ENCODE measurements around the gene CLDN1.
A peak's percentile ranks its signal among the peaks of the same experiment; 100 is the strongest.

CLDN1 gene

DNA sequence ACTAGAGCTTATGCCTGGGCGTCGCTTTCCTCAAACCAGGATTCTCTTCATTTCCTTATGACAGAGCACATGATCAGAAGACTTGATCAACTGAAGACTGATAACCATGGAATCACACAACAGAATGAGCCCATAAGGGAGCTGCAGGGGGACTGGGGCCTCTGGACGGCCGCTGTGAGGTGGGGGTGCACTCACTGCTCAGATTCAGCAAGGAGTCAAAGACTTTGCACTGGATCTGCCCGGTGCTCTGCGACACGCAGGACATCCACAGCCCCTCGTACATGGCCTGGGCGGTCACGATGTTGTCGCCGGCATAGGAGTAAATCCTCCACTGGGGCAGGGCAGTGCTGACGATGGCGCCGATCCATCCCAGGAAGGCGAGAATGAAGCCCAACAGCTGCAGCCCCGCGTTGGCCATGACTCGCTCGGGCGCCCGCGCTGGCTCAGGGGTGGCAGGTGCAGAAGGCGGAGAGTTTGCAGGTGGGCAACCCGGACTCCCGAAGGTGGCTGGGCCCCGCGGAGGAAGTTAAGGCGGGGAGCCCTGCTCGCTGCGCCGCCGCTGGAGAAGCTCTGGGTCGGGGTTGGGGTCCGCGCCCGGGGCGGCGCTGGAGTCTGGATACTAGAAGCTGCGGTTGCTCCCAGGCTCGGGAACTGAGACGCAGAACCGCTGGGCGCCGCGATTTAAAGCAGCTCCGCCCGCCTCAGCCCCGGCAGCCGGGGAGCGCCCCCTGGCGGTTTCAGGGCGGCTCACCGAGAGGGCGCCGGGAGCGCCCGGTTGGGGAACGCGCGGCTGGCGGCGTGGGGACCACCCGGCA is at the start of gene CLDN1:
Gene CLDN1, minus strand, starts transcription at position 658 of the 815 bp plus-strand sequence. Its CDS starts 240 bp downstream, at position 418.
- DNase-seq (ENCODE audit: low read depth in 1 of 2, low spot score in 1 of 2): peak; percentile 69 to 88
- no peak for TF ChIP-seq JUND (IDR thresholded peaks at IDR 0.05; ENCODE audit: low read depth)
- in situ Hi-C loops (cut with HindIII; ENCODE audit: low pct_unique_long_range_greater_than_20kb, low sequenced_read_pairs): no loop called here

GRCh38 chr3:190371152-190371551 is 48.9 kb upstream of the CLDN1 start:
- DNase-seq (ENCODE audit: low read depth in 1 of 2, low spot score in 1 of 2): no peak
- no peak for TF ChIP-seq JUND (IDR thresholded peaks at IDR 0.05; ENCODE audit: low read depth)
- in situ Hi-C loops (cut with HindIII; ENCODE audit: low pct_unique_long_range_greater_than_20kb, low sequenced_read_pairs): no loop called here

GRCh38 chr3:190370369-190370768 is 48.1 kb upstream of the CLDN1 start:
- in situ Hi-C loops (cut with HindIII; ENCODE audit: low pct_unique_long_range_greater_than_20kb, low sequenced_read_pairs): no loop called here
- DNase-seq (ENCODE audit: low read depth in 1 of 2, low spot score in 1 of 2): no peak
- TF ChIP-seq JUND (IDR thresholded peaks at IDR 0.05; ENCODE audit: low read depth): no peak

DNA sequence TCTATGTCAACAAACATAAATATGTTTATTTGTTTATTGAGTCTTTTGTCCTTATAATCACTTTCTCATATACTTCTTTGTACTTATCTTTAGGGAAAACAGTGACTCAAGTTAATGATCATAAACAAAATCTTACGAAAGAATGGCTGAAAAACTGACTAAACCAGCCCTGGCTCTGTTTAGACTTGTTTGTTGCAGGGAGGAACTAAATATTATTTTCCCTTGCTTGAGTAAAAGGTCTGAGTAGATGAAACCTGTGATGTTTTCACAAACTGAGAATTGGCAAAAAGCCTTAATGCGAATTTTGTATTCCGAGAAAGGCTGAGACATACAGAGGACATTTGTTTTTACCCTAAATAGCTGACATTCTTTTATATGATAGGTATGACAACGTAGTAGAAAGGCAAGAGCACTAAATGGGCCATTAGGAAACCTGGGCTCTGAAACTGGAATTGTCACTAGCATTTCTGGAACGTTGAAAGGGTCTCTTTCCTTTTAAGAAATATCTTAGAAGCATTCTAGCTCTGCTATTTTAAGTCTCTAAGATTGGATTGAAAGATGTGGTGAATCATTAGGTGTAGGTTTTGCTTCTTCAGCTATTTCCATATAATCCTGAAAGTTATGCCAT is 47.5 kb upstream of the CLDN1 start:
- TF ChIP-seq JUND (IDR thresholded peaks at IDR 0.05; ENCODE audit: low read depth): no peak
- peak in 1 of 2 experiments; percentile 32 for DNase-seq (ENCODE audit: low read depth in 1 of 2, low spot score in 1 of 2)
- in situ Hi-C loops (cut with HindIII; ENCODE audit: low pct_unique_long_range_greater_than_20kb, low sequenced_read_pairs): no loop called here

DNA sequence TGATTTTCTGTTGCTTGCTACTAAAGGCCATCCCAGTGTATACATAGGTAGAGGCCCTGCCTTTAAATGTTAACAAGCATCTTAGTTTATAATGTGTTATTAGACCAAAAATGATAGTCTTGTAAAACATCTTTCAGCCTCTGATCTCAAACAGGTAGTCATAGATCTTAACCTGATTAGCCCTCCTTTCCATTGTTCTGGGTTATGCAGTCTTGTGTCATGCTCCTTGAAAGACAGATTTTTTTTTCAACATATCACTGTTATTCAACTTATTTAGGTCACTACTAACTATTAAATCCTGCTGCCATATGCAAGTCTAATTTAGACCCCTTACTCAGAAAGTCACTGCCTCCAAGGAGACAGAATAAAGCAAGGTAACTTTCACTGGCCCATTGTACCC is 46.6 kb upstream of the CLDN1 start:
- in situ Hi-C loops (cut with HindIII; ENCODE audit: low pct_unique_long_range_greater_than_20kb, low sequenced_read_pairs): no loop called here
- DNase-seq (ENCODE audit: low read depth in 1 of 2, low spot score in 1 of 2): no peak
- TF ChIP-seq JUND (IDR thresholded peaks at IDR 0.05; ENCODE audit: low read depth): no peak

DNA sequence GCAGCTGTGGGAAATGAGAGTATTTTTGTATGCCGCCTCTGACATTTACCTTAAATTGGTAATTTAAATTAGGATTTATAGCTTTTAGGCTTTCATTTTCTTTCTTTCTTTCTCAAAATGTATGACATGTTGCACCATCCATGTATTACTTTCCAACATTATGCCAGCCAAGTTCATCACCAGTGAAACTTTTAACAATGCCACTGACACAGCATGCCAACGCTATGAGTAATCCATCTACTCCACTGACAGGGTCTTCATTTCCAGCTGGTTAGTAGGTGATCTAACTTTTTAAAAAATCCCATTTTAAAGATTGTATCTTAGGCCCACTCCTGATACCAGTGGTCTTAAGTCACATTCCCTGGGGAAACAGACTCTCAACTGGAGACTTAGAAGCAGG is 43.9 kb upstream of the CLDN1 start:
- in situ Hi-C loops (cut with HindIII; ENCODE audit: low pct_unique_long_range_greater_than_20kb, low sequenced_read_pairs): no loop called here
- no peak for DNase-seq (ENCODE audit: low read depth in 1 of 2, low spot score in 1 of 2)
- TF ChIP-seq JUND (IDR thresholded peaks at IDR 0.05; ENCODE audit: low read depth): no peak

DNA sequence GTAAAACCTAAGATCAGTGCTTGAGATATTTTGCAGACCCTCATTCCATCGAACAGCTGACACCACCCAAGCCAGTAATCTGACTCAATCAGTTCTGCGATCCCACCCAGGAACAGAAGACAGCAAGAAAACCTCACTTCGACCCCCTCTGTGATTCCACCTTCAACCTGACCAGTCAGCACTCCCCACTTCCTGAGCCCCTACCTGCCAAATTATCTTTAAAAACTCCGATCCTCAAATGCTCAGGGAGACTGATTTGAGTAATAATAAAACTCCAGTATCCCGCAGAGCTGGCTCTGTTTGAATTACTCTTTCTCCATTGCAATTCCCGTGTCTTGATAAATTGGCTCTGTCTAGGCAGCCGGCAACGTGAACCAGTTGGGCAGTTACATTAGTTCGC is 40.0 kb upstream of the CLDN1 start:
- in situ Hi-C loops (cut with HindIII; ENCODE audit: low pct_unique_long_range_greater_than_20kb, low sequenced_read_pairs): no loop called here
- no peak for TF ChIP-seq JUND (IDR thresholded peaks at IDR 0.05; ENCODE audit: low read depth)

DNA sequence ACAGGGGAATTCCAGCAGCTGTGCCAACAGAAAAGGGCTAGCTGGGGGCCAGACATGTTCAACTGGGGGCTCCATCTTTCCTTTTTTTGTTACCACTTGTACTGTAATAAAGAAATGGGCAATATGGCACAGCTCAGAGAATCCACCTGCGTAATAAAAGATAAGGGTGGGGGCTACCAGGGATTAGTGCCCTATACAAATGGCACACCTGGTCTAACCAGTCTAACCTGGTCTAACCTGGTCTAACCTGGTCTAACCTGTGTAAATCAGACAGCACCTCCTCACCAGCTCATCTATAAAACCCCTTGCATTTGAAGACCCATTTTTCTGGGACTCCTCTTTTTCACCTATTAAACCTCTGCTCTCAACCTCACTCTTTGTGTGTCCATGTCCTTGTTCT is 39.5 kb upstream of the CLDN1 start:
- in situ Hi-C loops (cut with HindIII; ENCODE audit: low pct_unique_long_range_greater_than_20kb, low sequenced_read_pairs): no loop called here
- peak in 1 of 2 experiments; percentile 64 for DNase-seq (ENCODE audit: low read depth in 1 of 2, low spot score in 1 of 2)
- no peak for TF ChIP-seq JUND (IDR thresholded peaks at IDR 0.05; ENCODE audit: low read depth)

More for the DNA sequence above, 40.0 kb upstream of the CLDN1 start:
- no peak for DNase-seq (ENCODE audit: low read depth in 1 of 2, low spot score in 1 of 2)

GRCh38 chr3:190360228-190360627 is 38.0 kb upstream of the CLDN1 start:
- in situ Hi-C loops (cut with HindIII; ENCODE audit: low pct_unique_long_range_greater_than_20kb, low sequenced_read_pairs): no loop called here
- no peak for DNase-seq (ENCODE audit: low read depth in 1 of 2, low spot score in 1 of 2)
- no peak for TF ChIP-seq JUND (IDR thresholded peaks at IDR 0.05; ENCODE audit: low read depth)

DNA sequence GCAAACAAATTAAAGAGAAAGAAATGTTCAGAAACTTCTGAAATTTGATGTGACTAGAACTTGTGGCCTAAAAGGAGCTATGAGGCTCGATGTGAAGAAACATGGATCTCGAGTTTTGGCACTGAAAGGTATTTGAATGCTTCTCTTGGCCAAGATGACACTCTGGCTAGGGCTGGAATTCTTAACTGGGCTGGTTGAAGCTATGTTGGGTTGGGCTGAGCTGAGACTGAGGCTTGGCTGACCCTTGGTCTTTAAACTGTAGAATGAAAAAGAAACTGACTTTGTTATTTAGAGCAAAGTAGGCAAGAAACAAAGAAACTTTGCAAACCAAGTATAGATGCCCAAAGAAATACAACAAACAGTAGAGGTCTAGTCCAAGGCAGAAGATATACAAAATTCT is 37.6 kb upstream of the CLDN1 start:
- no peak for DNase-seq (ENCODE audit: low read depth in 1 of 2, low spot score in 1 of 2)
- in situ Hi-C loops (cut with HindIII; ENCODE audit: low pct_unique_long_range_greater_than_20kb, low sequenced_read_pairs): no loop called here
- TF ChIP-seq JUND (IDR thresholded peaks at IDR 0.05; ENCODE audit: low read depth): no peak

DNA sequence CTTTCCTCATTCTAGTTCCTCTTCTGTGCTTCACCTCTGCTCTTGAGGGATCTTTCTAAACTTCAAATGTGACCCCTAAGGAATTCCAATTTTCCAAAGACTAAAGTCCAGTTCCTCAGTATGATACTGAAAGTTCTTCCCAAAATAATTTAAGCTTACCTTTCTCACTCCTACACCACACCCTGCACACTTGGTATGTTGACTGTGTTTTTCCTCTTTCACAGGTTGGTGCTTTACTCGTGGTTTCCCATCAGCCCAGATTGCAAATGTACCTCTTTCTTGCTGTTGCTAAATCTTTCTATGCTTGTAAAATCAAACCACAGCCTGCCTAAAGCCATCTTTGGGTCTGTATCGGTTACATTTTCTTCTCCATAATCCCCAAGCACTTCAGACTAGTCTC is 35.2 kb upstream of the CLDN1 start:
- no peak for TF ChIP-seq JUND (IDR thresholded peaks at IDR 0.05; ENCODE audit: low read depth)
- DNase-seq (ENCODE audit: low read depth in 1 of 2, low spot score in 1 of 2): no peak
- in situ Hi-C loops (cut with HindIII; ENCODE audit: low pct_unique_long_range_greater_than_20kb, low sequenced_read_pairs): no loop called here

- in situ Hi-C loops (cut with HindIII; ENCODE audit: low pct_unique_long_range_greater_than_20kb, low sequenced_read_pairs): no loop called here
These were observed 34.0 kb upstream of the CLDN1 start for GRCh38 chr3:190356246-190356645.

GRCh38 chr3:190352861-190353457 is 30.7 kb upstream of the CLDN1 start:
- in situ Hi-C loops (cut with HindIII; ENCODE audit: low pct_unique_long_range_greater_than_20kb, low sequenced_read_pairs): no loop called here
- DNase-seq (ENCODE audit: low read depth in 1 of 2, low spot score in 1 of 2): no peak
- no peak for TF ChIP-seq JUND (IDR thresholded peaks at IDR 0.05; ENCODE audit: low read depth)

More at GRCh38 chr3:190356246-190356645, 34.0 kb upstream of the CLDN1 start:
- TF ChIP-seq JUND (IDR thresholded peaks at IDR 0.05; ENCODE audit: low read depth): no peak
- no peak for DNase-seq (ENCODE audit: low read depth in 1 of 2, low spot score in 1 of 2)
